NCI-H510A treated with DMSO at 0.1 percent for 48 hours (cell line): Measurements from ENCODE around the gene MARCHF9.
A peak's percentile ranks its signal among the peaks of the same experiment; 100 is the strongest.
"Not testable (repeated sequence)": the region's sequence is repeated elsewhere in the genome, so short reads cannot be mapped to it uniquely, and the experiment has no call there.

ENCODE experiments used
- DNase-seq: peaks from one replicate; lab custom pipeline; 2025; lab: John Stamatoyannopoulos, UW

The MARCHF9 gene

GRCh38 chr12:57754411-57755193 is at the start of gene MARCHF9:
Gene MARCHF9, plus strand, starts transcription at chr12:57755103. Its CDS starts 426 bp downstream, at chr12:57755529.
- peak; percentile 97 for DNase-seq

- DNase-seq, result no peak
These were observed 47.7 kb upstream of the MARCHF9 start for GRCh38 chr12:57707250-57707649.

- DNase-seq, result no peak
These were observed 46.6 kb upstream of the MARCHF9 start for GRCh38 chr12:57708296-57708695.

- no peak for DNase-seq
These were observed 42.2 kb upstream of the MARCHF9 start for GRCh38 chr12:57712701-57713100.

GRCh38 chr12:57713209-57713608 is 41.7 kb upstream of the MARCHF9 start:
- no peak for DNase-seq

DNA sequence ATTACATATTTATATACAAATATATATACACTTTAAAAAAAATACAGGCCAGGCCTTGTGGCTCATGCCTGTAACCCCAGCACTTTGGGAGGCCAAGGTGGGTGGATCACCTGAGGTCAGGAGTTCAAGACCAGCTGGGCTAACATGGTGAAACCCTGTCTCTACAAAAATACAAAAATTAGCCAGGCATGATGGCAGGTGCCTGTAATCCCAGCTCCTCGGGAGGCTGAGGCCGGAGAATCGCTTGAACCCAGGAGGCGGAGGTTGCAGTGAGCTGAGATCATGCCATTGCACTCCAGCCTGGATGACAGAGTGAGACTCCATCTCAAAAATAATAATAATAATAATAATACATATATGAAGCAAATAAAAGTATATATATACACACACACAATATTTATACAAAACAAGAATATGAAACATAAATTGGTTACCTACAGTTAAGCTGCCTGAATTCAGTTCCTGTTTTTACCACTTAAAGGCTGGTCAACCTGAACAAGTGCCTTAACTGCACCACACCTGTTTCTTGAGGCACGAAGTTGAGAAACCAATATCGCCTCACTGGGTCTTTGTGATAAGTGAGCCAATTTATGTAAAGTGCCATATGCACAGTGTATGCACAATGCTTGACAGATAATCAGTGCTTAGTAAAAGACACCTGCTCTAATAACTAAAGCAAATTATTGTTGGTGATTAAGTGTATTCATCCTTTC is 39.7 kb upstream of the MARCHF9 start:
- not testable (repeated sequence) for DNase-seq

GRCh38 chr12:57715786-57716185 is 39.1 kb upstream of the MARCHF9 start:
- DNase-seq, result no peak

GRCh38 chr12:57716305-57716704 is 38.6 kb upstream of the MARCHF9 start:
- no peak for DNase-seq

DNA sequence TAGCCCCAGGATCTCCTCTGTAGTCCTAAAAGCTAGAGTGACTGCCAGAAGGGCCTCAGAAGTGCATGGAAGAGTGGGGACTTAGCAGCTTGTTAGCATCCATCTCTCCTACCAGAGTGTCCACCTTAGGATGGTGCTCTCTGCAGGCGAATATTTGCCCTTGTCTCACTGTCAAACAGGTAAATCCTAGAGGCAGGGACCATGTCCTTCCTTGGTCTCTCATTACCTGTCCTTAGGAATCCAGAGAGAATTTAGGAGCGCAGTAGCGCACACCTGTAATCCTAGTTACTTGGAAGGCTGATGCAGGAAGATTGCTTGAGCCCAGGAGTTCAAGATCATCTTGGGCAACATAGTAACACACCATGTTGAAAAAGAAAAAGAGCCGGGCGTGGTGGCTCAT is 37.8 kb upstream of the MARCHF9 start:
- no peak for DNase-seq

GRCh38 chr12:57717846-57718640 is 36.9 kb upstream of the MARCHF9 start:
- no peak for DNase-seq

DNA sequence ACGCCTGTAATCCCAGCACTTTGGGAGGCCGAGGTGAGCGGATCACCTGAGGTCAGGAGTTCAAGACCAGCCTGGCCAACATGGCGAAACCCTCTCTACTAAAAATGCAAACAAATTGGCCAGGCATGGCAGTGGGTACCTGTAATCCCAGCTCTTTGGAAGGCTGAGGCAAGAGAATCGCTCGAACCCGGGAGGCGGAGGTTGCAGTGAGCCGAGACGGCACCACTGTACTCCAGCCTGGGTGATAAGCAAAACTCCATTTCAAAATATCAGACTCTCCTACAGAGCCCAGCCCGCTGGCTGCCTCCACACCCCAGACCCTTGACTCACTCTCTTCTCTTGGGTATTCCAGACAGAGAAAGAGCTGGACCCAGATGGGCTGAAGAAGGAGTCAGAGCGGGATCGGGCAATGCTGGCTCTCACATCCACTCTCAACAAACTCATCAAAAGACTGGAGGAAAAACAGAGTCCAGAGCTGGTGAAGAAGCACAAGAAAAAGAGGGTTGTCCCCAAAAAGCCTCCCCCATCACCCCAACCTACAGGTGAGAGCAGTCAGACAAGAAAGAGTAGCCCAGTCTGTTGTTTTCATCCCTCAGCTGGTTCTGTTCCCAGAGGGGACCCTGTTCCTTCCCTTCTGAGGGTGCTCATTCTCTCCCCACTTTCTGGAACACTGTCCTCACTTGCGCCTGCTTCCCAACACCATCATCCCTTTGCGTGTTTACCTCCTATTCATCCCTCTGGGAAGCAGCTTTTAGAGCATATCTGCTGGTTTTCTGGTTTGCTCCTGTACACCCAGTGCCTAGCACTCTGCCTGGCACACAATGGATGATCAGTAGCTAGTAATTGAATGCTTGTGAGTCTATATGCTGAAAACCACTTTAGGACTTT is 36.0 kb upstream of the MARCHF9 start:
- no peak for DNase-seq

DNA sequence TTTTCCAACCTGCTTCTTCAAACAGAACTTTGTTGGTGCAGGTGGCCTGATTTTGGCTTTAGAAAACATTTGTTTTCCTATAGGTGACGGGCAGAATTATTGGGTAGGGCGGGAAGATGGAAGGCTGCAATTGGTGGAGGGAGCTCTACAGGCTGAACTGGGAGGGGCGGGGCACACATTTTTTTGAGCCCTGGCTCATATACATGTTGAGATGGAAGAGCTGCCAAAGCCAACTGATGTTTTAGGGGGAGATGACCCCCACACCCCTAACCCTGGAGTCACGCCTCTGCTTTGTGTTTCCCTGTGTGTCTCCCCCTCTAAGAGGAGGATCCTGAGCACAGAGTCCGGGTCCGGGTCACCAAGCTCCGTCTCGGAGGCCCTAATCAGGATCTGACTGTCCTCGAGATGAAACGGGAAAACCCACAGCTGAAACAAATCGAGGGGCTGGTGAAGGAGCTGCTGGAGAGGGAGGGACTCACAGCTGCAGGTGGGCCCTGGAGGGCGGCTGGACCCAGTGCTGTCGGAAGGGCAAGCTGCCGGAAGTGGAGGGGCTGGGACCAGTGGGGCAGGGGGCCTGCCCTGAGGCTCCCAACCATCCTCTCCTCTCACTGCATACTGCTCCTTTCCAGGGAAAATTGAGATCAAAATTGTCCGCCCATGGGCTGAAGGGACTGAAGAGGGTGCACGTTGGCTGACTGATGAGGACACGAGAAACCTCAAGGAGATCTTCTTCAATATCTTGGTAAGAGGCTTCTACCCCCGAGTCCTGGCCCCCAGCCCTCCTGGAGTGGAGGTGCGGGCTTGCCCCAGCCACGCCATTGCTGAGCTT is 34.9 kb upstream of the MARCHF9 start:
- no peak for DNase-seq

DNA sequence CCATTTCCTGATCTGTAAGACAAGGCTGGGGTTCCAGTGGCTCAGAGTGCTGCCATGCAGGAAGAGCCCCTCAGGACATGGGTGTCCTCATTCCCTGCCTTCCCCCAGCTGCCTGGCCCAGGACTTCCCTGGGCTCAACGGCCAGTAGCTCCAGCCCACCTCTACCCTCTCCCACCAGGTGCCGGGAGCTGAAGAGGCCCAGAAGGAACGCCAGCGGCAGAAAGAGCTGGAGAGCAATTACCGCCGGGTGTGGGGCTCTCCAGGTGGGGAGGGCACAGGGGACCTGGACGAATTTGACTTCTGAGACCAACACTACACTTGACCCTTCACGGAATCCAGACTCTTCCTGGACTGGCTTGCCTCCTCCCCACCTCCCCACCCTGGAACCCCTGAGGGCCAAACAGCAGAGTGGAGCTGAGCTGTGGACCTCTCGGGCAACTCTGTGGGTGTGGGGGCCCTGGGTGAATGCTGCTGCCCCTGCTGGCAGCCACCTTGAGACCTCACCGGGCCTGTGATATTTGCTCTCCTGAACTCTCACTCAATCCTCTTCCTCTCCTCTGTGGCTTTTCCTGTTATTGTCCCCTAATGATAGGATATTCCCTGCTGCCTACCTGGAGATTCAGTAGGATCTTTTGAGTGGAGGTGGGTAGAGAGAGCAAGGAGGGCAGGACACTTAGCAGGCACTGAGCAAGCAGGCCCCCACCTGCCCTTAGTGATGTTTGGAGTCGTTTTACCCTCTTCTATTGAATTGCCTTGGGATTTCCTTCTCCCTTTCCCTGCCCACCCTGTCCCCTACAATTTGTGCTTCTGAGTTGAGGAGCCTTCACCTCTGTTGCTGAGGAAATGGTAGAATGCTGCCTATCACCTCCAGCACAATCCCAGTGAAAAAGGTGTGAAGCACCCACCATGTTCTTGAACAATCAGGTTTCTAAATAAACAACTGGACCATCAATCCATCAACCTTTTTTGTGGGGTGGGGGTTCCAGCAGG is 34.0 kb upstream of the MARCHF9 start:
- no peak for DNase-seq

DNA sequence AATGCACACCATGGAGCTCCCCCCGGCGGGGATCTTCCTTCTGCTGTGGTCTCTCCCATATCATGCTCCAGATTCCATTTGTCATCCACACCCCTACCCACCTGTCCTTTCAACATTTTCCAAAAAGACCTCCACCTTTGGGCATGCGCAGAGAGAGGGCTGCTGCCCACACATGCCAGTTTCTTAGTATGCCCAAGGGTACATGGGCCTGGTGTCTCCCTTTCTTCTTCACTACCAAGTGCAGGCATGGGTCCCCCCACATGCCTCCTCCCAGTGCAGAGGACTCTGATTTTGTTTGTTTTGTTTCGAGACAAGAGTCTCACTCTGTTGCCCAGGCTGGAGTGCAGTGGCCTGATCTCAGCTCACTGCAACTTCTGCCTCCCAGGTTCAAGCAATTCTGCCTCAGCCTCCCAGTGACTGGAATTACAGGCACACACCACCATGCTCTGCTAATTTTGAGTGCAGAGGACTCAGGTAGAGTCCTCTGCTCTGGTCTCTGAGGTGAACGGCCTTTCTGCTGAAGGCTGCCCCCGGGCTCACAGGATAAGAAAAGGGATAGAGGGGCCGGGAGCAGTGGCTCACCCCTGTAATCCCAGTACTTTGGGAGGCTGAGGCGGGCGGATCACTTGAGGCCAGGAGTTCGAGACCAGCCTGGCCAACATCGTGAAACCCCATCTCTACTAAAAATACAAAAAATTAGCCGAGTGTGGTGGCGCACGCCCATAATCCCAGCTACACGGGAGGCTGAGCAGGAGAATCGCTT is 32.9 kb upstream of the MARCHF9 start:
- not testable (repeated sequence) for DNase-seq

- DNase-seq, result peak; percentile 57
These were observed 31.9 kb upstream of the MARCHF9 start for GRCh38 chr12:57722716-57723629.

GRCh38 chr12:57723630-57723962 is 31.3 kb upstream of the MARCHF9 start:
- no peak for DNase-seq

DNA sequence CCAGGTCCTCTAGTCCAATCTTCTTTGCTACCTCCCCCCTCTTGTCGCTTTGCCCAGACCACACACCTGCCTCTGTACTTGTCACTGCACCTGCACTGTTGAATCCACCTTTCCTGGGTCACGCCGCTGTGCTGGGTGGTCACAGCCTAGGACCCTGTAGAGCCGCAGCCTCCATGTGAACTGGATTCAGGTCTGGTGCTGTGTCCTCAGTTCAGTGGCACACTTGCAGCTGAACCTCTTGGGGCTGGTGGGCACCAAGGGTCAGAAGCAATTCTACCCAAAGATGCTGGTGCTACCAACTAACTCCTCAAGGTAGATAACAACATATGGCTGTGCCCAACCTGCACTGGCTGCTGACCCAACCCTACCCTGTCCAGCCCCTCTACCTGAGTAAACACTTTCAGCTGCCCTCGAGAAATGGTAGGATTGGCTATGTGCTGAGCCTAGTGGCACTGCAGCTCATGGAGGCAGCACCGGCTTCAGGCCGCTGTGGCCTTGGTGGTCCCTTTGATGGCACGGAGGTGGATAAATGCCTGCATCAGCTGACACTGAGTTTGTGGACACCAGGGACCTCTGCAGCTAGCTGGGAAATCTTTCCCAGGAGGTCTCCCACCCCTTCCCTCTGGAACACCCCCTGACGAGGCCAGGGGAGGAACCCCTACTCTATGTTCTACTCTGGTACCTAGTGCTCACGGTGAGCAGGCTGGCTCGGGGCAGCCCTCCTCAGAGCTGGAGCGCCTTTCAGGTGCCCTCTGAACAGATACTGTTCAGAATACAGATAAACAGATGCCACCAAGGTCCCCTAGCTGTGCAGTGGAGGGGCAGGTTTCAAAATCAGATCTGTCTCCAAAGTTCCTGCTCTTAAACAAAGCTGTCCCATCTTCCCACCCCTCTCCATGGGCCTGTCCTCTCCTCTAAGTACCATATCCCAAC is 30.6 kb upstream of the MARCHF9 start:
- no peak for DNase-seq
